RWPE1 (cell line): ENCODE measurements around the gene ZNF346.

Experiments used
- CTCF ChIA-PET: fragments of 350-600 bp; sonication (Branson Sonifier 250); formaldehyde crosslinking; extraction: SDS; loops from one replicate; lab custom pipeline; 2021; lab: Yijun Ruan, JAX
- POLR2A ChIA-PET: fragments of 400-600 bp; formaldehyde crosslinking; extraction: SDS; loops from one replicate; lab custom pipeline; 2020; ENCODE audit warnings: antibody characterized with exemption; ENCODE audit not compliant: low non-redundant PET; lab: Yijun Ruan, JAX
- DNase-seq: peaks from one replicate; pipeline ENCODE4 v3.0.0; 2012; ENCODE audit warnings: low spot score
- H3K27ac ChIP-seq: fragments of 450-650 bp; 2 replicates; pipeline ENCODE4 v1.5.1; 2017
- TF ChIP-seq, protein P1 (sequence below): fragments of 450-650 bp; conservative IDR thresholded peaks from 2 replicates; pipeline ENCODE4 v1.5.1; 2017; ENCODE audit warnings: low read depth, mild to moderate bottlenecking

The ZNF346 gene

DNA sequence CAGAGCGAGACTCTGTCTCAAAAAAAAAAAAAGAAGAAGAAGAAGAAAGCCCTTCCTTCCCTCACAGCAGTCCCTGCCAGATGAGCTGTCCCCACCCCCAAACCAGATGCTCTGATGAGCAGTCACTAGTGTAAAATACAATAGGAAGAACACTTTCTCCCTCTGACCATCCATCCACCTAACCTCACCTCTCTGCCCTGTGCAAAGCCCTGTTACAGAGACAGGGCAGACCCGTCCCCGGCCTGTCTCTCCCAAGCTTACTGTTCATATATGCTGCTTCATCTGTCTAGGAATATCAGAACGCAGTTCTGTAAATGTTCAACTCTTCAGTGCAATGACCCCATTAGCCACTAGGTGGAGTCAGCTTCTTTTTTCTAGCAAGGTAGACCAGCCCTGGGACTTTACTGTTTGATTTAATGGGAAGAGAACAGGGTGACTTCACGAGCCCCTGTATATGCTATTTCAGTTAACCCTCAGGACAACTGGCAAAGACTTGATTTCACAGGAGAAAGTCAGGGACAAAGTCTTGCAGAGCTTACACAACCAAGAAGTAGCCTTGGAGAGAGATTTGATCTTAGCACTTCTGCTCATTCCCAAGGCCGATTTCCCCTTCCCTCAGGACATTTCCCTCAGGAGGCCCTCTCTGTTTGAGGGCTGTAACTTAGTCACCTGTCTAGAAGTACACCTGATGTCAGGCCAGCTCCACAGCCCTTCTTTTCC lies 49.3 kb downstream of the ZNF346 start:
- TF ChIP-seq, protein P1, sequence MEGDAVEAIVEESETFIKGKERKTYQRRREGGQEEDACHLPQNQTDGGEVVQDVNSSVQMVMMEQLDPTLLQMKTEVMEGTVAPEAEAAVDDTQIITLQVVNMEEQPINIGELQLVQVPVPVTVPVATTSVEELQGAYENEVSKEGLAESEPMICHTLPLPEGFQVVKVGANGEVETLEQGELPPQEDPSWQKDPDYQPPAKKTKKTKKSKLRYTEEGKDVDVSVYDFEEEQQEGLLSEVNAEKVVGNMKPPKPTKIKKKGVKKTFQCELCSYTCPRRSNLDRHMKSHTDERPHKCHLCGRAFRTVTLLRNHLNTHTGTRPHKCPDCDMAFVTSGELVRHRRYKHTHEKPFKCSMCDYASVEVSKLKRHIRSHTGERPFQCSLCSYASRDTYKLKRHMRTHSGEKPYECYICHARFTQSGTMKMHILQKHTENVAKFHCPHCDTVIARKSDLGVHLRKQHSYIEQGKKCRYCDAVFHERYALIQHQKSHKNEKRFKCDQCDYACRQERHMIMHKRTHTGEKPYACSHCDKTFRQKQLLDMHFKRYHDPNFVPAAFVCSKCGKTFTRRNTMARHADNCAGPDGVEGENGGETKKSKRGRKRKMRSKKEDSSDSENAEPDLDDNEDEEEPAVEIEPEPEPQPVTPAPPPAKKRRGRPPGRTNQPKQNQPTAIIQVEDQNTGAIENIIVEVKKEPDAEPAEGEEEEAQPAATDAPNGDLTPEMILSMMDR, result peak; percentile 97
- CTCF ChIA-PET, result interaction anchor here (0.5 to 3.7 kb wide), 23 partner anchors 8 to 440 kb away, joined by 3 to 30 read pairs (median 4); partner anchors contain the start of gene FGFR4

DNA sequence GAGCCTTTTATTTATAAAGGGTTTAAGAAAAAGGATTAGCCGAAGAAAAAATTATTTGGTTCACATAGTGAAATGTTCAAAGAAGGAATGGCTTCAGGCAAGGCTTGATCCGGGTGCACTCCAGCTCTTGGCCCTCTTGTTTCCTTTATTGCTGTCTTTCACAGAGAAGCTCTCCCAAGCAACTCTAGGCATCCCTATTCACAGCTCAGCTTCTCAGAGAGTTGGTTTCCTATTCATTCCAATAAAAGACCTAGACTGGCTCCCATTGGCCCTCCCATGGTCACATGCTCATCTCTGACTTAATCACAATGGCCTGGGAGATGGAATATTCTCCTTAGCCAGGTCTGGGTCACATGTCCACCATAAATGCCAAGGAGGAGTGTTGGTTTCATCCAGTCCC lies 54.8 kb downstream of the ZNF346 start:
- no peak overlapping the region for H3K27ac ChIP-seq
- CTCF ChIA-PET, result interaction anchor here (0.6 kb wide), 1 partner anchor 443 kb away, joined by 3 read pairs; no protein-coding TSS in a partner anchor
- POLR2A ChIA-PET, result no interaction called here
- no peak for DNase-seq
- TF ChIP-seq, protein P1, result no peak

More for the DNA sequence above, 49.3 kb downstream of the ZNF346 start:
- peak; percentile 71 for DNase-seq
- no peak overlapping the region for H3K27ac ChIP-seq
- POLR2A ChIA-PET, result no interaction called here

DNA sequence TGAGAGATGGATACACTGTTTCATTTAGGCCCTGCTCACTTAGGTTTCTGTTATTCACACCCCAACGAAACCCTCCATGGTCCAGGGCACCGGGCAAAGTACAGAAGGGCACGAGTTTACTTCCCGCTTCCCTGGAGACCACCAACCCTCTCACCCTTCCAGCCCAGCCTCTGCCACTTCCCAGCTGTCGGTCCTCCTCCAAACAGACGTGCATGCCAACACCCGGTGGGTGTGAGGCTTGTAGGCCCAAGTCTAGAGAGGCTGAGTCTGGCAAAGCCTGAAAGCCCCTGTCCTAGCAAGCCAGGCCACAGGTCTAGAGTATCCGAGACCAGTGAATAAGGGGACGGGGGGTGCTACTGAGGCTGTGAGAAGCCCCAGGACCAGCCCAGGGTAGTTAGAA lies 57.1 kb downstream of the ZNF346 start:
- no peak overlapping the region for H3K27ac ChIP-seq
- ChIA-PET POLR2A (interaction anchor here (0.6 kb wide), 1 partner anchor 438 kb away, joined by 4 read pairs; no protein-coding TSS in a partner anchor), CTCF (interaction anchor here (1.0 kb wide), 1 partner anchor 8 kb away, joined by 3 read pairs; no protein-coding TSS in a partner anchor)
- TF ChIP-seq, protein P1, result no peak
- no peak for DNase-seq

DNA sequence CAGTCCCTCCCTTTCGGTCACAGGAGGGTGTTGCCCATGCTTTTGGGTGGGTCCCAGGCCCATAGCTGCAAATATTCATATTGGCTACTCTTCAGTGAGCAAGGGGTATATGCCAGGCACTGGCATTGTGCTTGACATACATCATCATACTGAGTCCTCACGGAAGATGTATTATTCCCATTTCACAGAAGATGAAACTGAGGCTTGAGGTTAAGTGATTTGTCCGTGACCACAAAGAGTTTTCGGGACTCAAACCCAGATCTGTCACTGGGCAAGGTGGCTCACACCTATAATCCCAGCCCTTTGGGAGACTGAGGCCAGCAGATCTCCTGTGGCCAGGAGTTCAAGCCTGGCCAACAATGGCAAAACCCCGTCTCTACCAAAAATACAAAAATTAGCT lies 57.8 kb downstream of the ZNF346 start:
- POLR2A ChIA-PET, result no interaction called here
- TF ChIP-seq, protein P1, result no peak
- DNase-seq, result no peak
- CTCF ChIA-PET, result interaction anchor here (0.5 to 1.0 kb wide), 2 partner anchors 9 to 32 kb away, joined by 3 read pairs; no protein-coding TSS in a partner anchor
- no peak overlapping the region for H3K27ac ChIP-seq

DNA sequence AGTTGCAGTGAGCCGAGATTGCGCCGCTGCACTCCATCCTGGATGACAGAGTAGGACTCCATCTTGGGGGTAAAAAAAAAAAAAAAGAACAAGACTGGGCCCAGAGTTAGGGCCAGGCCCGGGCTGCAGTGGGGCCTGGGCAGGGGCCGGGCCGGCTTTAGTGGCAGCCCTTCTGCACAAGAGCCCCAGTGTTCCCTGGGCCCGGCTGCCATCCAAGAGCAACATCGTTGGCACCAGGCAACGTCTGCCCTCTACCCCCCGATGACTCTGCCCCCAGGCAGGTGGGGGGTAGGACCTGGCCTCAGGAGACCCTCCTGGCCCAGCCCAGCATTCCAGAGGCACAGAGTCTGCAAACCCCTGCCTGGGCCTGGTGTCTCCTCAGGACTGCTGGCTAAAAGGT lies 59.4 kb downstream of the ZNF346 start:
- DNase-seq, result no peak
- ChIA-PET CTCF (interaction anchor here (0.6 to 1.7 kb wide), 3 partner anchors 10 to 508 kb away, joined by 3 to 9 read pairs (median 3); no protein-coding TSS in a partner anchor), POLR2A (no interaction called here)
- TF ChIP-seq, protein P1, result no peak
- no peak overlapping the region for H3K27ac ChIP-seq

DNA sequence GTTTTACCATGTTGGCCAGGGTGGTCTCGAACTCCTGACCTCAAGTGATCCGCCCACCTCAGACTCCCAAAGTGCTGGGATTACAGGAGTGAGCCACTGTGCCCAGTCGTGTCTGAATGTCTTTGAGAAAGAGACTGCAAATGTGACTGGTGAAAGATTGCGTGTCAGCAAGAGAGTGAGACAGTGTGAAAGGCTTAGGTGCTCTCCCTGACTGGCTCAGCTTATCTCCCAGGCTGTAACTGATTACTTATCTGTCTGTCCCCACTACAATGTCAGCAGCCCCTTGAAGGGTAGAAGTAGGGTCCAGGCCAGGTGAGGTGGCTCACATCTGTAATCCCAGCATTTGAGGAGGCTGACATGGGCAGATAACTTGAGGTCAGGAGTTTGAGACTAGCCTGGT lies 60.9 kb downstream of the ZNF346 start:
- TF ChIP-seq, protein P1, result no peak
- ChIA-PET POLR2A (no interaction called here), CTCF (interaction anchor here (0.6 to 0.8 kb wide), 2 partner anchors 12 to 77 kb away, joined by 3 to 4 read pairs; no protein-coding TSS in a partner anchor)
- no peak overlapping the region for H3K27ac ChIP-seq
- no peak for DNase-seq
